DOHH2 (cell line): ENCODE results near the gene ERO1B.

ENCODE experiments used
- H3F3A ChIP-seq: fragments of 200-600 bp; sonication (generic), shearing (Covaris generic); 2 replicates; pipeline ENCODE4 v1.6.0; 2016; ENCODE audit warnings: antibody characterized with exemption, mild to moderate bottlenecking; ENCODE audit not compliant: control insufficient read depth, insufficient read depth
- H3K27ac ChIP-seq: fragments of 200-600 bp; sonication (generic); 2 replicates; pipeline ENCODE4 v1.5.1; 2014; ENCODE audit warnings: low read depth, mild to moderate bottlenecking, low read length, moderate library complexity
- H3K27me3 ChIP-seq: fragments of 200-600 bp; sonication (generic); 2 replicates; pipeline ENCODE4 v1.6.1; 2014; ENCODE audit warnings: mild to moderate bottlenecking, low read length, mixed read lengths; ENCODE audit not compliant: control insufficient read depth
- H3K36me3 ChIP-seq: fragments of 200-600 bp; sonication (generic); 2 replicates; pipeline ENCODE4 v1.6.1; 2014; ENCODE audit warnings: mild to moderate bottlenecking, low read length, moderate library complexity, mixed read lengths; ENCODE audit not compliant: control insufficient read depth
- H3K4me1 ChIP-seq: fragments of 200-600 bp; sonication (generic); 2 replicates; pipeline ENCODE4 v1.6.1; 2014; ENCODE audit warnings: mild to moderate bottlenecking, low read length, mixed read lengths; ENCODE audit not compliant: control insufficient read depth
- H3K4me2 ChIP-seq: fragments of 200-600 bp; sonication (generic); 2 replicates; pipeline ENCODE4 v1.6.0; 2014; ENCODE audit warnings: mild to moderate bottlenecking, low read length, moderate library complexity
- H3K4me3 ChIP-seq: fragments of 200-600 bp; sonication (generic); 2 replicates; pipeline ENCODE4 v1.5.1; 2014; ENCODE audit warnings: mild to moderate bottlenecking, low read length, mixed read lengths
- H3K79me2 ChIP-seq: fragments of 200-600 bp; sonication (generic); 2 replicates; pipeline ENCODE4 v1.6.1; 2014; ENCODE audit warnings: mild to moderate bottlenecking, low read length, mixed read lengths; ENCODE audit not compliant: control insufficient read depth
- H3K9me2 ChIP-seq: fragments of 200-600 bp; sonication (generic); replicated peaks from 2 replicates; pipeline ENCODE4 v1.6.1; 2014; ENCODE audit warnings: mild to moderate bottlenecking, low read length, mixed read lengths; ENCODE audit not compliant: control insufficient read depth
- H3K9me3 ChIP-seq: fragments of 200-600 bp; sonication (generic); 2 replicates; pipeline ENCODE4 v1.6.1; 2014; ENCODE audit warnings: antibody characterized with exemption, low read length, mixed read lengths; ENCODE audit not compliant: control insufficient read depth, insufficient read depth
- H4K20me1 ChIP-seq: fragments of 200-600 bp; sonication (generic); 2 replicates; pipeline ENCODE4 v1.6.0; 2014; ENCODE audit warnings: low read depth, mild to moderate bottlenecking, antibody characterized with exemption, low read length, moderate library complexity; ENCODE audit not compliant: control insufficient read depth, insufficient read depth
- CTCF ChIP-seq: fragments of 200-600 bp; sonication (generic); IDR thresholded peaks from one replicate; pipeline ENCODE4 v1.5.1; 2014; ENCODE audit warnings: antibody characterized with exemption, mild to moderate bottlenecking, low read depth, low read length; ENCODE audit not compliant: poor library complexity, severe bottlenecking
- EZH2phosphoT487 ChIP-seq: fragments of 200-600 bp; sonication (generic); IDR thresholded peaks from 2 replicates; pipeline ENCODE4 v1.6.1; 2017; ENCODE audit warnings: borderline replicate concordance, mild to moderate bottlenecking, antibody characterized with exemption, low read length, moderate library complexity, mixed read lengths

The ERO1B gene

GRCh38 chr1:236179634-236180033, 102.1 kb downstream of the ERO1B start:
- no peak overlapping the region for H3K4me2 ChIP-seq
- H3F3A ChIP-seq: no peaks in the 10 kb centered on the region
- H3K27ac ChIP-seq: no peak overlapping the region
- H3K36me3 ChIP-seq: no peaks in the 10 kb centered on the region
- H3K4me3 ChIP-seq: no peak overlapping the region
- no peaks in the 10 kb centered on the region for H3K9me2 ChIP-seq
- no peaks in the 10 kb centered on the region for H3K27me3 ChIP-seq
- no peaks in the 10 kb centered on the region for H4K20me1 ChIP-seq
- H3K79me2 ChIP-seq: no peaks in the 10 kb centered on the region
- peaks cover 10% of the 10 kb centered on the region for H3K4me1 ChIP-seq
- no peak for TF ChIP-seq EZH2phosphoT487
- no peak for TF ChIP-seq CTCF
- H3K9me3 ChIP-seq: no peaks in the 10 kb centered on the region

GRCh38 chr1:236176337-236177336, 105.1 kb downstream of the ERO1B start:
- Histone ChIP-seq H3K4me2 (no peak overlapping the region), H4K20me1 (no peaks in the 10 kb centered on the region)

GRCh38 chr1:236175642-236176336, 106.0 kb downstream of the ERO1B start:
- no peak overlapping the region for H3K27ac ChIP-seq
- H3K4me1 ChIP-seq: peaks cover 10% of the 10 kb centered on the region
- H3K9me2 ChIP-seq: no peaks in the 10 kb centered on the region
- no peaks in the 10 kb centered on the region for H3K9me3 ChIP-seq
- no peak for TF ChIP-seq CTCF
- no peak for TF ChIP-seq EZH2phosphoT487
- no peak overlapping the region for H3K4me3 ChIP-seq
- no peaks in the 10 kb centered on the region for H4K20me1 ChIP-seq
- no peaks in the 10 kb centered on the region for H3K79me2 ChIP-seq
- no peaks in the 10 kb centered on the region for H3K27me3 ChIP-seq
- peak overlapping the region; percentile 24 for H3K4me2 ChIP-seq
- H3F3A ChIP-seq: no peaks in the 10 kb centered on the region
- H3K36me3 ChIP-seq: no peaks in the 10 kb centered on the region

More at GRCh38 chr1:236176337-236177336, 105.1 kb downstream of the ERO1B start:
- TF ChIP-seq CTCF (no peak), EZH2phosphoT487 (no peak)
- Histone ChIP-seq H3F3A (no peaks in the 10 kb centered on the region), H3K36me3 (no peaks in the 10 kb centered on the region), H3K4me1 (peaks cover 10% of the 10 kb centered on the region), H3K27me3 (no peaks in the 10 kb centered on the region), H3K9me3 (no peaks in the 10 kb centered on the region), H3K9me2 (no peaks in the 10 kb centered on the region), H3K4me3 (no peak overlapping the region), H3K27ac (no peak overlapping the region), H3K79me2 (no peaks in the 10 kb centered on the region)
